AG09319 (cell line): Measurements from ENCODE around the gene DEK.
"Not testable (repeated sequence)": the region's sequence is repeated elsewhere in the genome, so short reads cannot be mapped to it uniquely, and the experiment has no call there.

Experiments
- DNase-seq: peaks from one replicate; pipeline ENCODE4 v3.0.0-alpha.2; 2010; ENCODE audit warnings: low read depth; ENCODE audit errors: extremely low read depth
- CTCF ChIP-seq: IDR thresholded peaks from 2 replicates; pipeline ENCODE4 v1.5.1; 2011; ENCODE audit warnings: low read depth, mild to moderate bottlenecking, inconsistent platforms, low read length, moderate library complexity

Gene DEK

GRCh38 chr6:18179770-18180356, 84.5 kb downstream of the DEK start:
- TF ChIP-seq CTCF = no peak
- no peak for DNase-seq

- DNase-seq = no peak
- TF ChIP-seq CTCF = no peak
These were observed 85.2 kb downstream of the DEK start for GRCh38 chr6:18178960-18179615.

- no peak for DNase-seq
- TF ChIP-seq CTCF = no peak
These were observed 86.9 kb downstream of the DEK start for GRCh38 chr6:18177286-18177965.

GRCh38 chr6:18176198-18176597, 88.1 kb downstream of the DEK start:
- DNase-seq = not testable (repeated sequence)
